NCI-H1417 (cell line): ENCODE measurements around the gene PPIB.

Experiments used
- DNase-seq, 3 experiments: peaks; one replicate each; lab custom pipeline; 2025; lab: John Stamatoyannopoulos, UW

PPIB gene

GRCh38 chr15:64162869-64163658 is at the start of gene PPIB:
PPIB (minus strand) TSS chr15:64163022; CDS start chr15:64162986, 36 bp downstream.
- DNase-seq, result peak; percentile 93 to 99 (median 99)

DNA sequence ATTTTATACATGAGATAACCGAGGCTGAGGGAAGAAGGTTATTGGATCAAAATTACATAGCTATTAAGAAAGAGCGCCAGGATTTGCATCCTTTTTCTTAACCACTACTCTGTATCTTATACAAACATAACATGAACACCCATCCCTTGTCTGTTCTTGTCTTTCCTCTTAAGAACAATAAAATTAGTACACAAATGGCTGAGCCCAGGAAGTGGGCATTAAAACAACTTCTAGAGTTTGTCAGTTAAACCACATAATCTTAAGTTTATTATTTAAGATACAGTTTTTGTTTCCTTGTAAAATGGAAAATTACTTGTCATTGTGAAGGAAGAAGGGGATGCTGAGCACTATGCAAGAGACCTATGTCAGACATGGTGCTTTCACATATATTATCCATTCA is 48.9 kb upstream of the PPIB start:
- DNase-seq, result no peak

DNA sequence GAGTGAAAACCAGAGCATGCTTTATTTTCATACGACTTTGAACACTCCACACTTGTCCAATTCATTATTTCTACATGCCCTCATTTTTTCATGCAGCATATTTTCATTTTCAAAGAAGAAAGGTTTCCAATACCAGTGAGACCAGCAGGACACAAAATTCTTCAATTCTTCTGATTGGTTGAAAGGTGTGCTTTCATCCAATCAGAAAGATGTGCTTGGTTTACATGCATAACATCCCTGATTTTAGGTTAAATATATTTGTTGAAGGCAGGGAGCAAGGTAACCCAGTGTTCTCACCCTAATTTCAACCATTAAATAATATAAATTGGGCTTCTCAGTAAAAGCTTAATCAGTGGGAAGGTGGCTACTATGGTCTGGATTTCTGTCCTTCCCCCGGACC is 47.5 kb upstream of the PPIB start:
- DNase-seq, result no peak

GRCh38 chr15:64209680-64210334 is 47.0 kb upstream of the PPIB start:
- DNase-seq, result peak; percentile 0 to 76 (median 36)

GRCh38 chr15:64205202-64205601 is 42.4 kb upstream of the PPIB start:
- no peak for DNase-seq

- no peak for DNase-seq
These were observed 34.6 kb upstream of the PPIB start for GRCh38 chr15:64197425-64197824.

- no peak for DNase-seq
These were observed 31.1 kb upstream of the PPIB start for GRCh38 chr15:64193971-64194370.

DNA sequence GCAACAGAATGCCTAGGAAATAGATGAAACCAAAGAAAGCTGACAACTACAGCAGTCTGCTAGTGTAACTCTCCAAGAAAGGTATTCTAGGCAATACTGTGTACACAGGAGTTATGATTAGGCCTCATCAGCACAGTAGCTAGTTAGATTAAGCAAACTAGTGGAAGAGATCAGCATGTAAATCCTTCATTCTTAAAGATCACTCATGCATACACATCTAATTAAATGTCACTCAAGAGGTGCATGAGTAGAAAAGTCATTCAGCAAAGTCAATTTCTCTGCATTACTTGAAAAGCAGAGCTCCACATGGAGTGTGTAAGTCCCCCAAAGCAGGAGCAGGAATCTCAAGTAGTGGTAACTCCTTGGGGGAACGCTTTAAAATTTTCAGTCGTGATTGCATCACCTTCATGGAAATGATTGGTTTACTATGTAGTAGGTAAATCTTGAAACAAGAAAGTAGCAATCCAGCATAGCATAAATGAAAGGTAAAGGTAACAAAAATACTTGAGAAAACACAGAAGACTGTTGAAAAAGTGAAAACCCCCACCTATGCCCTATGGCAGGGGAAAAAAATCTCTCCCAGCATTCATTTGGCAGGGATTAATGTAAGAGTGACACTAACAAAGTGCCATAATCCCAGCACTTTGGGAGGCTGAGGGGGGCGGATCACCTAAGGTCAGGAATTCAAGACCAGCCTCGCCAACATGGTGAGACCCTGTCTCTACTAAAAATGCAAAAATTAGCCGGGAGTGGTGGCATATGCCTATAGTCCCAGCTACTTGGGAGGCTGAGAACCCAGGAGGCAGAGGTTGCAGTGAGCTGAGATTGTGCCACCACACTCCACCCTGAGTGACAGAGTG is 29.4 kb upstream of the PPIB start:
- peak in 1 of 3 experiments; percentile 14 for DNase-seq

DNA sequence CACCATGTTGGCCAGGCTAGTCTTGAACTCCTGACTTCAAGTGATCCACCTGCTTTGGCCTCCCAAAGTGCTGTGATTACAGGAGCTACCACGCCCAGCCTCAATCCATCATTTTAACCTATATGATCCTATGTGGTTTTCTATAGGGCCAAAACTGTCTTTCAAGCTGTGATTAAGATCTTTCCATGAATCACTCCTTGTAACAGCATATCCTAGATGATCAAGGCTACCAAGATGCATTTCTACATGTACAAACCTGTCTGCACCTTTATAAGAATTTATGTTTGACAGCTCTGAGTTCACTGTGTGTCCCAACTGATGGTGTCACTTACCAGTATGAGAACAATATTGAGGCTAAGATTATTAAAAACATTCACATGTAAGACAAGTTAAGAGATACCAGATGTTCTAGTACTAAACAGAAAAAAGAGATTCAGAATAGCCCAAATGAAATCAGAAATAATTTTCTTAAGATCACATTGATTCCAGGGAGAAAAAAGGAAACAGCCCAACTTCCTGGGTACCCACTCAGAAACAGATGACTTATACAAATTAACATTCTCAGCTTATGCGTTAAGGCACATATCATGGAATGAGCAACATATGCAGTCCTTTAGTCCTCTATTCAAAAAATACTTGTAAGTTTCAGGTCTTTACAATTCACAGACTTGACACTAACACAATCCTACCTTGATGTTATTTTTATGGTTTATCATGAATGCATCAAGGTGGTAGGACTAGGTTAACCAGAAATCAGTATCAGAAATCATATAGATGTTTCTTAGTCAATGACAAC is 24.8 kb upstream of the PPIB start:
- DNase-seq, result no peak

DNA sequence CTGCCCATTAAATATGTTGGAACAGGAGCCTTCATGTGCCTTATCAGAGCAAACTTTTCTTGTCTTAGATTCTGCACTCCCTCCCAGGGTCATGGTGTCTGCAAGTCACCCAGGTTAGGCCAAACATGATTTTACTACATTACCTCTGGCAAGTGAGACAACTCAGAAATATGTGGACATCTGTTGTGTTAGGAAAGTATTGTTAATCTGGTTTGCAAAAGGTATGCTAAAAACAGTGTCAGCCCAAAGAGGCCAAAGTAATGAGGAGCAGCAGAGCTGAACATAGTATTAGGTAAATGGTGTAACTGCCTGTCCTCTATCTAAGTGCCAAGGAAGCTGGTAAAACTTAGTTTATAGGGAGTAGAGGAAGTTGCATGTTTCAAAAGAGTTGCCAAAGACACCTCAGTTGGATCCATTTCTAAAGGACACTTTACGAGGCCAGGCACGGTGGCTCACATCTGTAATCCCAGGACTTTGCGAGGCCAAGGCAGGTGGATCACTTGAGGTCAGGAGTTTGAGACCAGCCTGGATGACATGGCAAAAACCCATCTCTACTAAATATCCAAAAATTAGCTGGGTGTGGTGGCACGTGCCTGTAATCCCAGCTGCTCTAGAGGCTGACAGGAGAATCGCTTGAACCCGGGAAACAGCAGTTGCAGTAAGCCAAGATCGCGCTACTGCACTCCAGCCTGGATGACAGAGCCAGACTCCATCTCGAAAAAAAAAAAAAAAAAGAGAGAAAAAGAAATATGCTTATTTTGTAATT is 22.5 kb upstream of the PPIB start:
- DNase-seq, result no peak

DNA sequence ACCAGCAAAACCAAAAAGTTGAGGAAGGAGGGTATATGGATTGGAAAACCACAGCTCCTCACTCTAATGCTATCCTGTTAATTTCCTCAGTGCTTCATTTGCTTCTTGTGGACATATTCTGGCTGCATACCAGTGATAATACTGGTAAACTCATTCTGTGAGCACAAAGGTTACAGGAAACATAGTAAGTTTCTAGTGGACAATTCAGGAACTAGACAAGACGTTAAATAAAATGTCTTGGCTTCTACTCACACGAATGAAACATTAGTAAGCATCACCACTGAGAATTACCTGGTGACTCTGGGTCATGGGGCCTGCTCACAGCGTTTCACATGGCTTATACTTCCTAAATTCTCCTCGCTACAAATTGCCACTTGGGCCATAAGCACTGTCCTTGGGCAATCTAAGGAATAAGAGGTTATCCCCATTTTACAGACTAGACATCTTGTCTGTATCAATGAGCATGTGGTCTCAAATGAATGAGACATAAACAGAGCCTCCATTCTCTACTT is 20.1 kb upstream of the PPIB start:
- DNase-seq, result no peak

DNA sequence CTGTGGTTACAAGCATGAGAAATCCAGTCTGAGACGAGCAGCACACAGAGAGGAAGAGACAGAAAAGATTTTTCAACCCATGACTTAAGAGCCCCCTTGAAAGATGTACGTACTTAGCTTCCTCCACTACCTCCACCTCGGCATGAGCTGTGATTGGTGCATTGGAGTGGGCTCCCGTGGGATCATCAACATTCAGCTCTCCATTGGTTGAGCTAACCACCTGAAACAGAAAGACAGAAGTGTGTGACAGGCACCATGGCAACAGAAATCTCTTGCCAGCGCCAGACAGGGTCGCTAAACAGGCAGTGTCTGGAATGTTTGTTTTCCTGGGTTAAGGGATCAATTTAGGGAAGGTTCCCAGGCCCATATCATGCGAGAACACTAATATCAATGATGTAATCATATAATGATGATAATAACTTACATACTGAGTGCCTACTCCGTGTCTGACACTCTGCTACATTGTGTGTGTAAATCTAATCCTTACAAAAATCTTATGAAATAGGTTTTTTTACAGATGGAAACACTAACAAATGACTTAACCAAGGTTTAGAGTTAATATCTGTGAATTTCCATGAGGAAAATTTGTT is 17.5 kb upstream of the PPIB start:
- peak; percentile 12 to 73 (median 73) for DNase-seq

GRCh38 chr15:64166102-64166890 is 3.5 kb upstream of the PPIB start:
- DNase-seq, result no peak

DNA sequence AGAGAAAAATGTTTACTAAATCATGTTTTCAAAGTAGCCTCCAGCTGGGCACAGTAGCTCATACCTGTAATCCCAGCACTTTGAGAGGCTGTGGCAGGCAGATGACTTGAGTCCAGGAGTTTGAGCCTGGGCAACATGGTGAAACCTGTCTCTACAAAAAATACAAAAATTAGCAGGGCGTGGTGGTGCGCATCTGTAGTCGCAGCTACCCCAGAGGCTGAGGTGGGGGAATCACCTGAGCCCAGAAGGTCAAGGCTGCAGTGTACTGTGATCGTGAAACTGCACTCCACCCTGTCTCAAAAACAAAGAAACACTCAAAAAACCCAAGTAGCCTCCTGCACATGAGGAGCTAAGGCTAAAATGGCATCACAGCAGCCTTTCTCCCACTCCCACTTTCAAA is 1.6 kb upstream of the PPIB start:
- DNase-seq, result no peak

DNA sequence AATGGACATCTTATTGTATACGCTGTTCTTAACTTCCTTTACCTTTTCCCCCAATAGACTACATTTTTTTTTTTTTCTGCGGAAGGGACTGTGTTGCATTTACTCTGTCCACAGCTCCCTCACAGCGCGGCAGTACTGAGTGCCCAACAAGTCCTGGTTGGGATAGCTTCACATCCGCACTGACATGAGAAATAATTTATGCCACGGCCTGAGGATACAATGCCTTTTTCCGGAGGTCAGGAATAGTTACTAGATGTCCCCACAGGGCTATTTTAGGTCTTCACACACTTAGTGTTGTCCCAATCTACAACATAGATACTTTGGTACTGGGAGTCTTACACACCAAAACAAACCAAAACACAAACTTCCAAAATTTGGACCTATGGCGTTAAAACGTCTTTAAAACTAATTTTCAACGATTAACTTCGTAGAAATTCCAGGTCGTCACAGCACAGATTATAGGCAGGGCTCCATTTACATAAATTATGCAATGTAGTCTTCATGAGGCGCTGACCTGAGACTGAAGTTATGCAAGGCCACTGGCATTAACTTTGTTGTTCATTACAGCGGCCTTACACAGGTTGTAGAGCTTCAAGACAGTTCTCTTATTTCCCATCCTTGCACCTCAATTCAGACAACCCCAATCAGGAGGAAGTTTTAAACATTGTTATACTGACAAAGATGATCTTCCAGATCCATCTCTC is 989 bp upstream of the PPIB start:
- peak in 1 of 3 experiments; percentile 41 for DNase-seq

GRCh38 chr15:64162478-64162868 is 349 bp downstream of the PPIB start:
- no peak for DNase-seq

DNA sequence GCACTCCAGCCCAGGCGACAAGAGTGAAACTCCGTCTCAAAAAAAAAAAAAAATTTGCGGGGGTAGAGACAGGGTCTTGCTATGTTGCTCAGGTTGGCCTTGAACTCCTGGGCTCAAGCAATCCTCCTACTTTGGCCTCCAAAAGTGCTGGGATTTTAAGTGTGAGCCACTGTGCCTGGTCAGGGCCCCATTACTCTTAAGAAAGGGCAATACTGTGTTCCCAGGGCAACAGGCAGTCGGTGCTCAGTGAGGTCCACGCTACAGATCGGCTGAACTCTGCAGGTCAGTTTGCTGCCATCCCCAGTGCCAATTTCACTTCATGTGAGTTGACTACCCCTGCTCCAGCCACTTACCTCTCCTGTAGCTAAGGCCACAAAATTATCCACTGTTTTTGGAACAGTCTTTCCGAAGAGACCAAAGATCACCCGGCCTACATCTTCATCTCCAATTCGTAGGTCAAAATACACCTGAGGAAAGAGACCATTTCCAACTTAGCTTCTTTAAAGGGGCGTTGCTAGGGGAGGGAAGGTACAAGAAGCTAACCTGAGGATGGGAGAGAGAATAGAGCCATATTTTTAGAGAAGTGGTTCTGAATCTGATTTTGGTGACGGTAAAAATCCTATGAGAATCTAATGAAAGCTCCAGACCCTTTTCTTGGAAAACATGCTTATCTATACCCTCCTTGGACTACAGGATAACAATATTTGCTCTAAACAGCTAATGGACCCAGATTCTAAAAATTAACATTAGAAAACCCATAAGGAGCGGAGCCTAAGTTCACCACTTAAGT is 939 bp downstream of the PPIB start:
- DNase-seq, result no peak
